ENCODE results near the gene CENPW.

CENPW gene

DNA sequence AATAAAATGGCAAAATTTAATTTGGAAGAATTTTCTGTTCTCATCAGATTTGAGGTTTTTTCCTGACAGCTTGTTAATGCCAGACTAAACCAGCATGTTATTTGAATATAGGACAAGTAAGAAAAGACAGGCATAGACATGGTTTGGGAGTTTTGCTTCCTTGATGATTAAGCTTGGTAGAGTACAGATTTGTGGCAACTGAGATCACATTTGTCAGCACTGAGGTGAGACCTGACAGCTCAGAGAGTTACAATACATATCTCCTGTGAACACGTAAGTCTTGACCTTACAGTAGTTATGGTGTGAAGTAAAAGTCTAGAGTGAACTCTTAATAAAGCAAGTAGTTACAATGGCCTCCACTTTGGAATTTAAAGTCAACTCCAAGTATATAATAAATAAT is 34.5 kb downstream of the CENPW start:
- no peak for DNase-seq

DNA sequence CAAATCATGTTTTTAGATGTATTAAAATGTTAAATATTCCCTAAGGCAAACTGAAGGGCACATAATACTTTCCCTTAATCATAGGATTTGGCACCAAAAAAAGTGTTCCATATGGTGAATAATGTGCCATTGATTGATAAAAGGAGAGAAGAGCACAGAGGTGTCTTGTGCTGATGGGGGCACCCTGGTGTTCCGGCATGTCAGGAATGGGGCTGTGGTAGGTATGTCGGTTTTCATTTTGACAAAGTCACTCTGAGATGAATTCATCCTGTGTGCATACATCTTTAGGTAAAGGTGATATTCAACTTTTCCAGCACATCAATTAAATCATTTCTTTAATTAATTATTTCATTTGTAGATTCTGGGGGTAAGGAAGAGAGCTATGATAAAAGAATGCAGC is 36.8 kb downstream of the CENPW start:
- no peak for DNase-seq

DNA sequence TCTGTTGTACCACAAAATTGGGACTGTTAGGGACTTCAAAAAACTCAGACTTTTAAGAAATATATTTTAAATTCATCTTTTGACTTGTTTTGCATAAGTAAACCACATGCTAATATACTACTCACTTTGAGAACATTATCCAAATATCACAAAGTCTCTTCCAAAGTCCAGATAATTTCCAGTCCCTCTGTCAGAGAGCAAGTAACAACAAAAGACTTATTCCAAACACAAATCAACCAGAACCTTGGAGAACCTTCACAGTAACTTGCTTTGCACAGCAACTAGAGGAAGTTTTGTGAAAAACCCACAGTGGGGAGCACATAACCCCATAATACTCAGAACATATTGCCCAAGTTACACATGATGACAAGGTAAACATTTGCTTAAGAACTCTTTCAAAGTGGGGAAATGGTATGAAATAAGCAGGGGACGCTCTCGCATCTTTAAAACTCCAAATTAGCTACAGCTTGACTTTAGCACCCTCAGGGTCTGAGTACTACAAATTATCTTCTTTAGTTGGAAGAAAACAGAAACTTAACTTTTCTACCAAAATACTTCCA is 37.8 kb downstream of the CENPW start:
- DNase-seq, result no peak

DNA sequence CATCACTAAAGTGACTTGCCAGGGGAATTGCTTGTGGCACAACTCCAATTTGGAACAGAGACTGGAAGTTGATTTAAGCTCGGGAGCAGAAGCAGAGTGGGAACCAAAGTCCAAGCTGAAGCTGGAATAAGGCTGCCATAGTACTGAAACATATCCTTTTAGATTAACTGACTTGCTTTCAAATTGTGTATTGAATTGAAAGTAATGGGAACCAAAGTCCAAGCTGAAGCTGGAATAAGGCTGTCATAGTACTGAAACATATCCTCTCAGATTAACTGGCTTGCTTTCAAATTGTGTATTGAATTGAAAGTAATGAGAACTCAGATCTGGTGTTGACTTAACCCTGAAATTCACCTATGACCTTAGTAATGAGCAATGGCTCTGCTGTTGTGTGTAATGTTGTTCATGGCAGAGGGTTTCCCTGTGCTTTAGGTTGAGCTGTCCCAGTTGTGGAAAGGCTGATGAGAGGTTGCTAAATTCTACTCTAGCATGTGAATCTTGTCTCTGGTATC is 40.2 kb downstream of the CENPW start:
- no peak for DNase-seq

DNA sequence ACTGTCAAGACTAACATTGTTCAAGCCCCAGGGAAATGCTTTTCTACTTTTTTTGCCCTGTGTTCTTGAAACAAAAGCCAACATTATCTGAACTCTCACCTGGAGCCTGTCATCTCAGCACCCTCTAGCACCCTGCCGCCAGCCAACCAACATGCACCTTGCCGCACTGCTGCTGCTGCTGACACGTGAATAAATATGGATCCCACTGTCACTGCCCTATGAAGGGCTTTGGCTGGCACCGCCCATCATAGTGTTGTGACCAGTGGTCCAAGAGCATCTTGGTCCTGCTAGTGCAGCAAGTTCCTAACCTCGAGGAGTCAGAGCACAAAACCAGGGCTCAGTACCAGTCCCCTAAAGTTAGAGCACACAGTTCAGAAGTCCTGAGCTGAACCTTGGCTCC is 41.6 kb downstream of the CENPW start:
- no peak for DNase-seq

DNA sequence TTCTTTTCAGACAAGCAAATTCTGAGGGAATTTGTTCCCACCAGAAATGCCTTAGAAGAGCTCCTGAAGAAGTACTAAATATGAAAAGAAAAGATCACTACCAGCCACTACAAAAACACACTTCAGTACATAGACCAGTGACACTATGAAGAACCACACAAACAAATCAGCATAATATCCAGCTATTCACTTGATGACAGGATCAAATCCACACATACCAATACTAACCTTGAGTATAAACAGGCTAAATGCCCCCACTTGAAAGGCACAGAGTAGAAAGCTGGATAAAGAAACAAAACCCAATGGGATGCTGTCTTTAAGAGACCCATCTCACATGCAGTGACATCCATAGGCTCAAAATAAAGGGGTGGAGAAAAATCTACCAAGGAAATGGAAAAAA is 43.3 kb downstream of the CENPW start:
- no peak for DNase-seq

DNA sequence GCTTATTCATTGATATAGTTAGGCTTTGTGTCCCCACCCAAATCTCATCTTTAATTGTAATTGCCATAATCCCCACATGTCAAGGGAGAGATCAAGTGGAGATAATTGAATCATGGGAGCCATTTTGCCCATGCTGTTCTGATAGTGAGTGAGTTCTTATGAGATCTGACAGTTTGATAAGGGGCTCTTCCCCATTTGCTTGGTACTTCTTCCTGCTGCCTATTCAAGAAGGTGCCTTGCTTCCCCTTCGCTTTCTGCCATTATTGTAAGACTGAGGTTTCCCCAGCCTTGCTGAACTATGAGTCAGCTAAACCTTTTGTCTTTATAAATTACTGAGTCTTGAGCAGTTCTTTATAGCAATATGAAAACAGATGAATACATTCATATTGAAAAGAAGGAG is 45.6 kb downstream of the CENPW start:
- peak; percentile 30 for DNase-seq

DNA sequence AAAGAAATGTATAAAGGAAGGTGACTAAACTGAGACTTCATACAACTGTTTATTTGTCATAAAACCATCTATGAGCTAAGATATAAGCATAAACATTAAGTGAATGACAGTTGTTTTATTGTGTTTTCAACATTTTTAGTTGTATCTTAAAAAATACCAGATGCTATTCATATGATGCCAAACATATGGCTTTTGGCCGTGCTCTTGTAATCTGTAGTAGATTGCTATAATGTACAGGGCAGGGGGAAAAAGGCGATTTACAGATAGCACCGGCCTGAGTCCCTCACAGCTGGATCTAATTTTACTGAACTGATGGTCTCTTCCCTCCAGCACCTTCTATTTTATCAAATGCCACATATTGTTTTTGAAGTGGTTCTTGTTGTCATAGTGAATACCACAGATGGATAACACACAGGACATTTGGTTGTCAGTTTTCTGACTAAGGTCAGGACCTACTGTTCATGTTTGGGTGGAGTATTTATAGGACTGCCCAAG is 48.2 kb downstream of the CENPW start:
- DNase-seq, result no peak

DNA sequence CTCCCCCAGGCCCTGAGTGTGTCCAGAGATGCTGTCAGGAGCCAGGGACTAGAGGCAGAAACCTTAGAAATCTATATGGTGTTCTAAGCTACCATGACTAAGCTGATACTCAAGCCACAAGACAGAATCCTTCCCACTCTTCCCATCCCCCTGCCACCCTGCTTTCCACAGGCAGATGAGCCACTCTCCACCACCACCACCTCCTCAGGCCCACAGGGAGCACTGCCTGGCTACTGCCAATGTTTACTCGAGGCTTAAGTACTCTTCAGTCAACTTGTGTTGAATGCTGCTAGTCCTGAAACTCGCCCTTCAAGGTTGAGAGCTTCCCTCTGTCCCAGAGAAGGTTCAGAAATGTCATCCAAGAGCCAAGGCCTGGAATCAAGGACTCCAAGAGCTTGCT is 56.2 kb downstream of the CENPW start:
- DNase-seq, result no peak
